Lung microvascular endothelial cell (primary cell): ENCODE data around the gene CHST1. TPM values are rescaled to one million over a fixed set of nuclear protein-coding genes. Genes with fewer than 3 reads are reported as not detected.

Source experiments
- DNase-seq, 2 donors: peaks; one replicate each; pipeline versions ENCODE4 v3.0.0 to v3.0.0-alpha.2; 2010; ENCODE audit warnings: low read depth in 2 of 2
- total RNA-seq: library from RNA; depleted of rRNA; stranded (reverse); fragments of >200 nt; gene quantifications from 2 replicates; pipeline ENCODE4 v1.2.1, GENCODE V29; 2014

CHST1 gene
- total RNA-seq, 1 donor from 2014 or later, result 1.8 TPM

GRCh38 chr11:45646275-45646927 is 19.0 kb downstream of the CHST1 start:
- peak; percentile 61 to 63 for DNase-seq

GRCh38 chr11:45644981-45645889 is 20.2 kb downstream of the CHST1 start:
- no peak for DNase-seq

- peak in 1 of 2 donors; percentile 66 for DNase-seq
Measured at GRCh38 chr11:45643598-45644260, 21.7 kb downstream of the CHST1 start.

GRCh38 chr11:45641961-45642360 is 23.5 kb downstream of the CHST1 start:
- DNase-seq, result no peak

GRCh38 chr11:45638051-45638450 is 27.4 kb downstream of the CHST1 start:
- no peak for DNase-seq

- no peak for DNase-seq
Measured at GRCh38 chr11:45635907-45636306, 29.5 kb downstream of the CHST1 start.

- no peak for DNase-seq
Measured at GRCh38 chr11:45625611-45626010, 39.8 kb downstream of the CHST1 start.

- DNase-seq, result no peak
Measured at GRCh38 chr11:45624095-45624494, 41.3 kb downstream of the CHST1 start.

- no peak for DNase-seq
Measured at GRCh38 chr11:45622861-45623260, 42.6 kb downstream of the CHST1 start.

- DNase-seq, result no peak
Measured at GRCh38 chr11:45622283-45622682, 43.1 kb downstream of the CHST1 start.

- no peak for DNase-seq
Measured at GRCh38 chr11:45621588-45621987, 43.8 kb downstream of the CHST1 start.

- DNase-seq, result no peak
Measured at GRCh38 chr11:45620243-45620642, 45.2 kb downstream of the CHST1 start.

GRCh38 chr11:45618897-45619296 is 46.5 kb downstream of the CHST1 start:
- no peak for DNase-seq

GRCh38 chr11:45617871-45618601 is 47.4 kb downstream of the CHST1 start:
- DNase-seq, result peak in 1 of 2 donors; percentile 58

GRCh38 chr11:45616802-45617549 is 48.4 kb downstream of the CHST1 start:
- DNase-seq, result no peak

GRCh38 chr11:45615182-45615792 is 50.1 kb downstream of the CHST1 start:
- no peak for DNase-seq

- no peak for DNase-seq
Measured at GRCh38 chr11:45614196-45614828, 51.1 kb downstream of the CHST1 start.

- no peak for DNase-seq
Measured at GRCh38 chr11:45610627-45611026, 54.8 kb downstream of the CHST1 start.

GRCh38 chr11:45609902-45610301 is 55.5 kb downstream of the CHST1 start:
- no peak for DNase-seq

GRCh38 chr11:45609337-45609736 is 56.1 kb downstream of the CHST1 start:
- no peak for DNase-seq
